ENCODE measurements around the gene FOXF1.

- TF ChIP-seq POLR2A (IDR thresholded peaks at IDR 0.05), result no peak
- no peak for TF ChIP-seq CTCF (IDR thresholded peaks at IDR 0.05)
- TF ChIP-seq EP300 (IDR thresholded peaks at IDR 0.05; ENCODE audit: low read depth), result no peak
- no peak for TF ChIP-seq POLR2AphosphoS5 (IDR thresholded peaks at IDR 0.05)
These were observed 13.9 kb upstream of the FOXF1 start for GRCh38 chr16:86496262-86496928.
